T-helper 9 cell (primary cell): ENCODE results near the gene SPATA46.
"Not testable (repeated sequence)": the region's sequence is repeated elsewhere in the genome, so short reads cannot be mapped to it uniquely, and the experiment has no call there.

Source experiments
- DNase-seq: peaks from one replicate; pipeline ENCODE4 v3.0.0-alpha.2; 2020

SPATA46 gene

DNA sequence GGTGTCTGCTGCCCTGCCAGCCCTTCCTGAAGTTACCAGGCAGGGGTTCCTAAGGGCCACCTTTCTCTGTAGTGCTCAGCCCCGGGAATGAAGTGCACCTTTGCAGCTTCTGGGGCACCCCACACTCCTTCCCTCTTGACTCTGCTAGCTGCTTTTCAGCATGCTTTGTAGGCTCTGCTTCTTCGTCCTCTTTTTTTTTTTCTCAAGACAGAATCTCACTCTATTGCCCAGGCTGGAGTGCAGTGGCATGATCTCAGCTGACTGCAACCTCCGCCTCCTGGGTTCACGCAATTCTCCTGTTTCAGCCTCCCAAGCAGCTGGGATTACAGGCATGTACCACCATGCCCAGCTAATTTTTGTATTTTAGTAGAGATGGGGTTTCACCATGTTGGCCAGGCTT, 24.8 kb downstream of the SPATA46 start:
- DNase-seq: not testable (repeated sequence)

- no peak for DNase-seq
Observed at GRCh38 chr1:162351246-162351842, 25.3 kb downstream of the SPATA46 start.

DNA sequence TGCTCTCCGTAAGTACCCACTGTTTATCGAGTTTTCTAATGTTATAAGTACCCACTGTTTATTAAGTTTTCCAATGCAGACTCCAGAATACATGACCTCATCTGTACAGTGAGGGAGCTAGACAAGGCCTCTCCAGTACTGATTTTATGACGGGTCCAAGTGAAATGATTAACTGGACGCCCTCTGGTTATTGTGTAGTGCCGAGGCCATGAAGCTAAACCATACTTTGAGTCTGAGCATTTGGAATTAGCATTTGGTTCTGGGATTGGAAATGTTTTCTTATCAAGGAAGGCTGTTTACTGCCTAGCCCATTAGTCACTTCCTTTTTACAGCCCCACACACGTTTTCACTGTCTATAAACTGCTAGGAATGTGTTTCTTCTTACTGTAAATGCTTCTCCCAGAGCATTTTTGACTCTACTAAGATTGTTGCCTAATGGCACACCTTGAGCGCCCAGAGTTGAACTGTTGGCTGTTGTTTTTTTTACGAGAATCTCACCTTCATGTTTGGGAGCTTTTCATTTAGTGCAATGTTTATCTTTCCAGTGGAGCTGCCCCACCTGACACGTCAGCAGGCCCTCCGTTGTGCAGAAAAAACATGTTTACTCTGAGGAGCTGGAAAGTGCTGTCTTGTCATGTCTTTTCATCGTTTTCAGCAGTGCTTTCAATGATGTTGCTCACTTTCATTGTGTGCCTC, 26.9 kb downstream of the SPATA46 start:
- no peak for DNase-seq

DNA sequence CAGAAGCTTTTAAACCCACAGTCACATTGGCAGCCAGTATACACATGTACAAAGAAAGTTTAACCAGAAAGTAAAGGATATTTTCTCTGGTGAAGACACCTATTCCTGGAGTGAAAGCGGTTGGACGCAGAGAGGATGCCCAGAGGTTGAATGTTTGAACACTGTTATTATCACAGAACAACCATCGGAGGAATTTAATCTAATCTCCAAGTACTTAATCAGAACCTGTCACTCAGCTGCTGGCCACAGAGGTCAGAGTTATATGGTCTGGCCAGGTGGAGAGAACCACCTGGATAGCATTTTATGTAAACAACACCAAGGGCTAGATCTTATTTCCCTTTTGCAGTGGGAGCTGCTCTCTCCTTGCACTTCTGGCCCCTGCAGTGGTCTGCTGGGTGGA, 29.4 kb downstream of the SPATA46 start:
- DNase-seq: no peak

DNA sequence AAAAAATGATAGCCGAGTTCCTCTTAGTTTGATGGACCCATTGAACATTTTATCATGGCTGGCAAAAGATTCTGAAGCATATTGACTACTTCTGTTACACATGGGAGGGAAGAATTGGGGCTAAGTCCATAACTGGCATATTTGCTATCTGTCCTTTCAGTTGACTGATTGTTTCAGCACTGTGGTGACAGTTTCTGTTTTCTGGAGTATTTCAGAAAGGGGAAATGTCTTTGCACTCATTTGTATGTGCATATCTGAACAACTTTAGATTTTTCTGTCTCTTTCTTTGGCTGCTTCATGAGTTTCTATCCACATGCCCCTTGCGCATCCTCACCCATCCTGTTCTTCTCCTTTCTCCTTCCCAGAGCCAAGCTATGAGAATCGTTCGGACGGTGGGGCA, 33.2 kb downstream of the SPATA46 start:
- DNase-seq: no peak

- no peak for DNase-seq
Observed at GRCh38 chr1:162342452-162342983, 34.1 kb downstream of the SPATA46 start.

- DNase-seq: no peak
Observed at GRCh38 chr1:162336621-162337285, 39.9 kb downstream of the SPATA46 start.

- DNase-seq: no peak
Observed at GRCh38 chr1:162335126-162335525, 41.5 kb downstream of the SPATA46 start.

GRCh38 chr1:162333991-162334390, 42.7 kb downstream of the SPATA46 start:
- DNase-seq: no peak

DNA sequence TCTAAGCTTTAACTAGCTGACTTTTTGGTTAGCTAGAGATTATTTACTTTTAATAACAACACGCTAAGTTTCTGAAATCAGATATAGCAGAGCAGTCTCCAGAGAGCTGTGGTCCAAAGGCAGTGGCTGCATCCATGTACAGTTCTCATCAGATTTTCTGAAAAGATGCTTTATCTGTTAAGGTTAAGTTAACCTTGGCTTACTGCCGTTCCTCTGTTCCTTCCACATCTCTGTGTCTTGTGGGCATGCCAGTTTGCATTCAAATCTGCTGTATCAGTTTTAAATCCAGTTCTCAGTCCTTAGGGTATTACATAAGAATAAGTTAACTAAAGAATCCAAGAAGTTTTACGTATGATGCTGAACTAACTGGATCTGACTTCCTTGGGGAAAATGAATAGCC, 46.8 kb downstream of the SPATA46 start:
- DNase-seq: no peak

- DNase-seq: no peak
Observed at GRCh38 chr1:162328512-162328911, 48.1 kb downstream of the SPATA46 start.

DNA sequence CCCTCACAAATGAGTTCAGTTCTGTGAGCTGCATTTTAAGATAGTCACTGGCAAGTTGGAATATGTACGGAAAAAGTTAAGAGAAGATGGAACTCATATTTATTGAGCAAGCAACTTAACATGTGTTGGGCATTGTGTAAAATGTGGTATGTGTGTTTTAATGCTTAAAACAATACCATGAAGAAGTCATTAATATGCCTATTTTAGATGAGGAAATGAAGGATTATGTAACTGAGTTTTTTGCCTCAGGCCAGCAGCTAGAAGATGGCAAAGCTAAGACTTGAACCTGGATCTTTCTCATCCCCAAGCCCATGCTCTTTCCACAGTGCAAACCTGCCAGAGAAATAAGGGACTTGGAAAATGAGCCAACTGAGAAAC, 48.9 kb downstream of the SPATA46 start:
- DNase-seq: no peak

DNA sequence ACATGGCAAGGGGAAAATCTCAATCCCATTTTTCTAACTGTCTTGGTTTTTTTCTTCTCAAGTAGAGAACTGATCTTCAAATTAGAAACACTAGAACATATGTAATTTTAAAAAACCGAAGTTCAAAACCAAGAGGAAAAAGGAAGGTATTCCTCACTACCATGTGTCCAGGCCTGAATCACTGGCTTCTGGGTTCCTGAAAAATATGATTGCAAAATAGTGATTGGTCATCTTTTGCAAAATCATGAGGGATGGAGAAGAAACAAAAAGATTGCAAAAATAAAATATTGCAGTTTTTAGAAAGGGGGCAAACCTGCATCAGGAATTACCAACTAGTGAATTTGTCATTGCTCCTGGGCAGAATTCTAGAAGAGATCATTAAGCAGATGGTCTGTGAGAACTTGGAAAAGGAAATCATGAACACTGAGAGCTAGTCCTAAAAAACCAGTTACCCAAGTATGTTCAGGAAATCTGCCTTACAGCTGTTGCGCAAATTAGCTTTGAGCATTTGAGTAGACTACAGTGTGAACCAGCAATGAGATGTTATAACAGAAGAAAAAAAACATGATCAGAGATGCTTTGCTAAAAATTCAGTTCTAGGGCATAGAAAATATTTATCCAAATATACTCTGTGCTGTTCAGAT, 49.4 kb downstream of the SPATA46 start:
- DNase-seq: no peak

GRCh38 chr1:162326559-162326958, 50.1 kb downstream of the SPATA46 start:
- DNase-seq: no peak

GRCh38 chr1:162324396-162324795, 52.3 kb downstream of the SPATA46 start:
- DNase-seq: no peak
